Liver (tissue), 9 donors: ENCODE data around the gene CARHSP1. TPM values are rescaled to one million over a fixed set of nuclear protein-coding genes. Genes with fewer than 3 reads are reported as not detected.

ENCODE experiments used
- DNase-seq: peaks from one replicate; pipeline ENCODE4 v3.0.0-alpha.2; 2017; ENCODE audit warnings: low spot score
- H3K27ac ChIP-seq, 2 donors: one replicate each; pipeline ENCODE4 v1.7.0; 2013; ENCODE audit warnings: inconsistent platforms in 2 of 2, low read length in 2 of 2, control low read depth in 1 of 2, low read depth in 1 of 2, mild to moderate bottlenecking in 1 of 2
- H3K27me3 ChIP-seq, 4 donors: one replicate each; pipeline versions ENCODE4 v1.6.1 to v1.7.0; 2013; ENCODE audit warnings: low read length in 3 of 4, inconsistent platforms in 1 of 4, mild to moderate bottlenecking in 1 of 4, moderate library complexity in 1 of 4; ENCODE audit not compliant: control insufficient read depth in 4 of 4, insufficient read depth in 4 of 4
- H3K36me3 ChIP-seq, 4 donors: one replicate each; pipeline versions ENCODE4 v1.6.1 to v1.7.0; 2013; ENCODE audit warnings: low read length in 3 of 4, mild to moderate bottlenecking in 3 of 4, low read depth in 1 of 4, moderate library complexity in 1 of 4; ENCODE audit not compliant: control insufficient read depth in 4 of 4, insufficient read depth in 3 of 4
- H3K4me1 ChIP-seq, 4 donors: one replicate each; pipeline versions ENCODE4 v1.6.1 to v1.7.0; 2013; ENCODE audit warnings: low read length in 3 of 4, mild to moderate bottlenecking in 3 of 4, moderate library complexity in 1 of 4; ENCODE audit not compliant: control insufficient read depth in 4 of 4, insufficient read depth in 4 of 4
- H3K4me3 ChIP-seq, 3 donors: one replicate each; pipeline versions ENCODE4 v1.6.1 to v1.7.0; 2013; ENCODE audit warnings: low read length in 3 of 3, control low read depth in 1 of 3, low read depth in 1 of 3, mild to moderate bottlenecking in 1 of 3
- H3K9ac ChIP-seq, 2 donors: one replicate each; pipeline ENCODE4 v1.7.0; 2013; ENCODE audit warnings: low read length in 2 of 2, mild to moderate bottlenecking in 2 of 2, moderate library complexity in 2 of 2, control low read depth in 1 of 2, low read depth in 1 of 2
- H3K9me3 ChIP-seq, 4 donors: one replicate each; pipeline versions ENCODE4 v1.6.1 to v1.7.0; 2013; ENCODE audit warnings: low read length in 3 of 4; ENCODE audit not compliant: control insufficient read depth in 4 of 4
- EGR1 ChIP-seq, 2 donors: IDR thresholded peaks; 2 replicates each; pipeline ENCODE4 v1.6.1; 2016 to 2018; ENCODE audit warnings: antibody characterized with exemption in 2 of 2, low read depth in 2 of 2
- FOXA2 ChIP-seq: IDR thresholded peaks from 2 replicates; pipeline ENCODE4 v1.6.1; 2016; ENCODE audit warnings: antibody characterized with exemption
- GABPA ChIP-seq, 2 donors: IDR thresholded peaks in 1 of 2; conservative IDR thresholded peaks in 1 of 2; 2 replicates each; pipeline ENCODE4 v1.6.1; 2016; ENCODE audit warnings: antibody characterized with exemption in 2 of 2, mild to moderate bottlenecking in 1 of 2, moderate library complexity in 1 of 2
- HNF4A ChIP-seq, 2 donors: conservative IDR thresholded peaks; 2 replicates each; pipeline ENCODE4 v1.6.1; 2016; ENCODE audit warnings: antibody characterized with exemption in 2 of 2, mild to moderate bottlenecking in 2 of 2
- HNF4G ChIP-seq: IDR thresholded peaks from 2 replicates; pipeline ENCODE4 v1.6.1; 2016; ENCODE audit warnings: antibody characterized with exemption
- NR2F2 ChIP-seq: IDR thresholded peaks from 2 replicates; pipeline ENCODE4 v1.6.1; 2016; ENCODE audit warnings: antibody characterized with exemption
- RAD21 ChIP-seq, 2 donors: IDR thresholded peaks; 2 replicates each; pipeline ENCODE4 v1.6.1; 2016; ENCODE audit warnings: antibody characterized with exemption in 2 of 2, mild to moderate bottlenecking in 2 of 2
- RXRA ChIP-seq, 2 donors: IDR thresholded peaks; 2 replicates each; pipeline ENCODE4 v1.6.1; 2017 to 2018; ENCODE audit warnings: antibody characterized with exemption in 2 of 2, mild to moderate bottlenecking in 1 of 2
- TAF1 ChIP-seq: conservative IDR thresholded peaks from 2 replicates; pipeline ENCODE4 v1.6.1; 2016; ENCODE audit warnings: antibody characterized with exemption, mild to moderate bottlenecking
- YY1 ChIP-seq: IDR thresholded peaks from 2 replicates; pipeline ENCODE4 v1.6.1; 2016; ENCODE audit warnings: antibody characterized with exemption, mild to moderate bottlenecking
- WGBS: extraction: QIAGEN DNeasy Blood & Tissue Kit; methylation state at CpG from one replicate; pipeline ENCODE4 v1.1.7; 2013; 5-methylcytosine and 5-hydroxymethylcytosine counted together
- polyA plus RNA-seq, 2 donors: library from polyadenylated mRNA; stranded (reverse) in 1 of 2; unstranded in 1 of 2; fragments of 200-250 nt in 1 of 2; fragments of >200 nt in 1 of 2; fragmentation: Nextera tagmentation in 1 of 2; extraction: Ambion mirVana in 1 of 2; gene quantifications; one replicate each; pipeline versions ENCODE4 v1.2.1 to v1.2.3, GENCODE V29; 2013 to 2015
- total RNA-seq, 2 donors: library from RNA; depleted of rRNA; stranded (reverse); fragments of >200 nt; gene quantifications; one replicate each; pipeline ENCODE4 v1.2.3, GENCODE V29; 2014
- TF ChIP-seq, protein P1 (sequence below): IDR thresholded peaks from 2 replicates; pipeline ENCODE4 v1.6.1; 2016; ENCODE audit warnings: antibody characterized with exemption, mild to moderate bottlenecking
- TF ChIP-seq, protein P2 (sequence below): fragments of 150-350 bp; IDR thresholded peaks from 2 replicates; pipeline ENCODE4 v1.5.1; 2017; ENCODE audit warnings: improper control_type of control experiment, low read depth, low read length; ENCODE audit not compliant: missing input control
- TF ChIP-seq, protein P3 (sequence below): IDR thresholded peaks from 2 replicates; pipeline ENCODE4 v1.6.1; 2016; ENCODE audit warnings: antibody characterized with exemption
- donor health status: healthy.
- donor health status: healthy.
- donor health status: healthy.
- donor health status: healthy.
- donor health status: healthy.

Gene CARHSP1
- total and polyA plus RNA-seq, 4 donors, result 81.2 to 162 (median 119) TPM

DNA sequence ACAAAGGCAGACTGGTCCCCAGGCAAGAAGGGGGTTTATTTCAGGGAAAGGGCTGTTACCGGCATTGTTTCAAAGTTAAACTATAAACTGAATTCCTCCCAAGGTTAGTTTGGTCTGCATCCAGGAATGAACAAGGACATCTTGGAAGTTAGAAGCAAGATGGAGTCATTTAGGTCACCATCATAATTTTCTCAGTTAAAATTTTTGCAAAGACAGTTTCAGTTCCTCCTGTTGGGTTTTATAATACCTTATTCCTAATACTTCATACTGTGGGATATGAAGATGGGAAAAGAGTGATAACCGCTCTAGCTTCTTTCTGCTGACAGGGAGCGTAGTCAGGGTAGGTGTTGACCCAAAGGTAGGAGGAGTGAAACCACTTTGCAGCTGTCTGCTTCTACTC is 46.4 kb downstream of the CARHSP1 start:
- Histone ChIP-seq H3K27me3 (no peaks in the 10 kb centered on the region), H3K4me1 (peaks cover 0 to 3% (median 0%) of the 10 kb centered on the region in 4 donors), H3K9ac (no peak overlapping the region), H3K27ac (no peak overlapping the region), H3K36me3 (peaks cover 10 to 27% (median 17%) of the 10 kb centered on the region in 4 donors), H3K4me3 (no peak overlapping the region), H3K9me3 (no peaks in the 10 kb centered on the region)
- WGBS, result 98% methylated on average over 3 of the region's 3 CpGs
- TF ChIP-seq, protein P1, sequence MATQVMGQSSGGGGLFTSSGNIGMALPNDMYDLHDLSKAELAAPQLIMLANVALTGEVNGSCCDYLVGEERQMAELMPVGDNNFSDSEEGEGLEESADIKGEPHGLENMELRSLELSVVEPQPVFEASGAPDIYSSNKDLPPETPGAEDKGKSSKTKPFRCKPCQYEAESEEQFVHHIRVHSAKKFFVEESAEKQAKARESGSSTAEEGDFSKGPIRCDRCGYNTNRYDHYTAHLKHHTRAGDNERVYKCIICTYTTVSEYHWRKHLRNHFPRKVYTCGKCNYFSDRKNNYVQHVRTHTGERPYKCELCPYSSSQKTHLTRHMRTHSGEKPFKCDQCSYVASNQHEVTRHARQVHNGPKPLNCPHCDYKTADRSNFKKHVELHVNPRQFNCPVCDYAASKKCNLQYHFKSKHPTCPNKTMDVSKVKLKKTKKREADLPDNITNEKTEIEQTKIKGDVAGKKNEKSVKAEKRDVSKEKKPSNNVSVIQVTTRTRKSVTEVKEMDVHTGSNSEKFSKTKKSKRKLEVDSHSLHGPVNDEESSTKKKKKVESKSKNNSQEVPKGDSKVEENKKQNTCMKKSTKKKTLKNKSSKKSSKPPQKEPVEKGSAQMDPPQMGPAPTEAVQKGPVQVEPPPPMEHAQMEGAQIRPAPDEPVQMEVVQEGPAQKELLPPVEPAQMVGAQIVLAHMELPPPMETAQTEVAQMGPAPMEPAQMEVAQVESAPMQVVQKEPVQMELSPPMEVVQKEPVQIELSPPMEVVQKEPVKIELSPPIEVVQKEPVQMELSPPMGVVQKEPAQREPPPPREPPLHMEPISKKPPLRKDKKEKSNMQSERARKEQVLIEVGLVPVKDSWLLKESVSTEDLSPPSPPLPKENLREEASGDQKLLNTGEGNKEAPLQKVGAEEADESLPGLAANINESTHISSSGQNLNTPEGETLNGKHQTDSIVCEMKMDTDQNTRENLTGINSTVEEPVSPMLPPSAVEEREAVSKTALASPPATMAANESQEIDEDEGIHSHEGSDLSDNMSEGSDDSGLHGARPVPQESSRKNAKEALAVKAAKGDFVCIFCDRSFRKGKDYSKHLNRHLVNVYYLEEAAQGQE, result no peak
- TF ChIP-seq, protein P2, sequence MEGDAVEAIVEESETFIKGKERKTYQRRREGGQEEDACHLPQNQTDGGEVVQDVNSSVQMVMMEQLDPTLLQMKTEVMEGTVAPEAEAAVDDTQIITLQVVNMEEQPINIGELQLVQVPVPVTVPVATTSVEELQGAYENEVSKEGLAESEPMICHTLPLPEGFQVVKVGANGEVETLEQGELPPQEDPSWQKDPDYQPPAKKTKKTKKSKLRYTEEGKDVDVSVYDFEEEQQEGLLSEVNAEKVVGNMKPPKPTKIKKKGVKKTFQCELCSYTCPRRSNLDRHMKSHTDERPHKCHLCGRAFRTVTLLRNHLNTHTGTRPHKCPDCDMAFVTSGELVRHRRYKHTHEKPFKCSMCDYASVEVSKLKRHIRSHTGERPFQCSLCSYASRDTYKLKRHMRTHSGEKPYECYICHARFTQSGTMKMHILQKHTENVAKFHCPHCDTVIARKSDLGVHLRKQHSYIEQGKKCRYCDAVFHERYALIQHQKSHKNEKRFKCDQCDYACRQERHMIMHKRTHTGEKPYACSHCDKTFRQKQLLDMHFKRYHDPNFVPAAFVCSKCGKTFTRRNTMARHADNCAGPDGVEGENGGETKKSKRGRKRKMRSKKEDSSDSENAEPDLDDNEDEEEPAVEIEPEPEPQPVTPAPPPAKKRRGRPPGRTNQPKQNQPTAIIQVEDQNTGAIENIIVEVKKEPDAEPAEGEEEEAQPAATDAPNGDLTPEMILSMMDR, result no peak
- TF ChIP-seq, protein P3, sequence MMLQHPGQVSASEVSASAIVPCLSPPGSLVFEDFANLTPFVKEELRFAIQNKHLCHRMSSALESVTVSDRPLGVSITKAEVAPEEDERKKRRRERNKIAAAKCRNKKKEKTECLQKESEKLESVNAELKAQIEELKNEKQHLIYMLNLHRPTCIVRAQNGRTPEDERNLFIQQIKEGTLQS, result no peak
- TF ChIP-seq FOXA2, result no peak
- TF ChIP-seq RXRA (IDR thresholded peaks at IDR 0.05), result no peak
- DNase-seq, result no peak

DNA sequence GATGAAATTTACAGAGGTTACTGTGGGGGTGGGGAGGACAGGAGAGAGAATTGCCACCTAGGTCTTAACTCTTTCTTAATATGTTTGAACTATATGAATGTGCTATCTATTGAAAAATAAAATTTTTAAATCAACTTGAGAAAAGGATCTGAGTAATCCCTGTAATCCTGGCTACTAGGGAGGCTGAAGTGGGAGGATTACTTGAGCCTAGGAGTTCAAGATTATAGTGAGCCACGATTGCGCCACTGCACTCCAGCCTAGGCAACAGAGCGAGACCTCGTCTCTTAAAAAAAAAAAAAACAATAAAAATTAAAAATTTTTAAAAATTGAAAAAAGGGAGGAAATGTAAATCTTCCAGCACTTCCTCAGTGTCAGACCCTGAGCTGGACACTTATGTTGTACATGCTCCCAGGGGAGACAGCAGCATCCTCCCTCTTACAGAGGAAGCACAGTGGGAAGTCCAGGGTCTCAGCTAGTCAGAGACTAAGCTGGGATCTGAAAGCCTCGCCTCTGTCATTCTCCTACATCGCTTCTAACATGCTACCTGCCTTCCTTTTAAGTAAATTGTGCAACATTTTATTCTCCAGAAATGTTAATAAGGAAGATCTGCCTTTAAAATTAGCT is 49.3 kb downstream of the CARHSP1 start:
- TF ChIP-seq TAF1 (no peak), GABPA (IDR thresholded peaks at IDR 0.05 in 1 of 2, conservative IDR thresholded peaks at IDR 0.05 in 1 of 2) (no peak), YY1 (no peak)
- Histone ChIP-seq H3K27ac (no peak overlapping the region), H3K27me3 (no peaks in the 10 kb centered on the region), H3K9ac (no peak overlapping the region), H3K4me3 (no peak overlapping the region), H3K9me3 (no peaks in the 10 kb centered on the region), H3K36me3 (peaks cover 21 to 48% (median 23%) of the 10 kb centered on the region in 4 donors), H3K4me1 (peaks cover 0 to 3% (median 0%) of the 10 kb centered on the region in 4 donors)
- WGBS, result 90% methylated on average over 6 of the region's 6 CpGs
- no peak for DNase-seq

DNA sequence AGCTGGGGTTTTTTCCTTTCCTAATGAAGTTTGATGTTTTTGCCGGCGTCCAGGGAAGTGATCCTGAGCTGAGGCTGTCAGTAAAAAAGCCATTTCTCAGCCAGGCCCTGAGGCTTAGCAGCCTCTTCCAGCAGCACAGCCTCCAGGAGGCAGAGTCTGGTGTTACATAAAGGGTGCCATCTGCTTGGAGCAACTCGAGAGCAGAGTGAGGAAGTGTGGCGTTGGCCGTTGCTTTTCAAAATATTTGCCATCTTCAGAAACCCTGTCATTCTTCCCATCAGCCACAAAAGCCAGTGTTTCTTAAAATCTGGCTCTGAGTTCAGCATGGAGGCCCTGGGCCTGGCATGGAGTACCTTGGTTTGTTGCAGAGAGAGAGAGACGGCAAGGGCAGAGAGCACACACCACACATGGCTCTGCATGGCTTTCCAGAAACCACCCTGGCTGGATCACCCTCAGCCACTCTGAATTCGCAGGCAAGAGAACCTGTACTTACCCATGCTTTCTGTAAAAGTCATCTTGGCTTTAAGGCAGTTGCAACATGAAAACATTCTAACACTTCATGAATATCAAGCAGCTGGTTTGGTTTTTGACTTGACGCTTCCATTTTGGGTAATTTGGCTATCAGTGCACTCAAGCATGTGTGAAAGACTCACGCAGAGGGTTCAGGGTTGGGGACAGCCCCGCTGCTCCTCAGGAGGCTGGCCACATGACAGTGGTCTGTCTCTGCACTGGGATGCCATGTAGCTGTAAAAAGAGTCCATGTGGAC is 50.1 kb downstream of the CARHSP1 start:
- TF ChIP-seq FOXA2 (no peak), HNF4A (conservative IDR thresholded peaks at IDR 0.05) (no peak), RAD21 (IDR thresholded peaks at IDR 0.05) (no peak), YY1 (no peak), EGR1 (IDR thresholded peaks at IDR 0.05; ENCODE audit: low read depth in 2 of 2) (no peak), RXRA (IDR thresholded peaks at IDR 0.05) (no peak), GABPA (IDR thresholded peaks at IDR 0.05 in 1 of 2, conservative IDR thresholded peaks at IDR 0.05 in 1 of 2) (no peak), TAF1 (no peak), HNF4G (no peak), NR2F2 (no peak)
- Histone ChIP-seq H3K36me3 (peaks cover 26 to 55% (median 29%) of the 10 kb centered on the region in 4 donors), H3K9ac (no peak overlapping the region), H3K4me1 (peaks cover 0 to 3% (median 0%) of the 10 kb centered on the region in 4 donors), H3K27ac (no peak overlapping the region), H3K27me3 (no peaks in the 10 kb centered on the region), H3K4me3 (no peak overlapping the region), H3K9me3 (no peaks in the 10 kb centered on the region)
- no peak for DNase-seq
- 92% methylated on average over 10 of the region's 10 CpGs for WGBS
